K562 (cell line): ENCODE data around the gene ATF1. TPM values are rescaled to one million over a fixed set of nuclear protein-coding genes. Genes with fewer than 3 reads are reported as not detected.

Experiments used
- ATAC-seq: fragments of 200-7000 bp; cut with Tn5 transposase; 3 replicates; pipeline ENCODE4 v1.9.1; 2020; ENCODE audit warnings: moderate library complexity
- Bru-seq: library from RNA; stranded (reverse); fragments of 400-500 nt; gene quantifications from one replicate; lab custom pipeline; 2021; lab: Mats Ljungman, UMichigan
- BruChase-seq, 2 experiments: library from RNA; stranded (reverse); fragments of 400-500 nt; gene quantifications; one replicate each; lab custom pipeline; 2021; lab: Mats Ljungman, UMichigan
- BruUV-seq: library from RNA; stranded (reverse); fragments of 400-500 nt; replicated peaks from 2 replicates; lab custom pipeline; 2021; lab: Mats Ljungman, UMichigan
- CTCF ChIA-PET: fragments of 300-600 bp; formaldehyde crosslinking; extraction: SDS; loops from one replicate; lab custom pipeline; 2021; ENCODE audit warnings: low intra/inter-chr PET ratio; lab: Yijun Ruan, JAX
- POLR2A ChIA-PET: fragments of 300-600, 350-650 bp; sonication (Branson Sonifier 250); formaldehyde crosslinking; extraction: SDS; loops from one replicate; lab custom pipeline; 2021; ENCODE audit warnings: antibody characterized with exemption, inconsistent platforms; lab: Yijun Ruan, JAX
- DNase-seq, 4 experiments: peaks; one replicate each; pipeline versions ENCODE4 v3.0.0 to v3.0.0-alpha.2; 2011 to 2018; ENCODE audit warnings: low spot score in 3 of 4, mixed read lengths in 3 of 4; ENCODE audit errors: extremely low read depth in 1 of 4
- FAIRE-seq: peaks from 2 replicates; lab custom pipeline; 2011; peaks lifted over from hg19 to GRCh38; lab: Jason Lieb, UNC
- H2AFZ ChIP-seq: 2 replicates; pipeline ENCODE4 v1.6.0; 2011; ENCODE audit warnings: low read depth, low read length, control low read depth, inconsistent platforms
- H3K27ac ChIP-seq: fragments of 200-600 bp; 3 replicates; pipeline ENCODE4 v1.8.0; 2011; ENCODE audit warnings: low read depth, mild to moderate bottlenecking, control low read depth, inconsistent platforms, low read length, moderate library complexity, mixed read lengths; ENCODE audit errors: extremely low read depth
- H3K27me3 ChIP-seq, 2 experiments: fragments of 300-600 bp in 1 of 2; 2 replicates in 1 of 2; 3 replicates in 1 of 2; pipeline versions ENCODE4 v1.6.0 to v1.8.0; 2011; ENCODE audit warnings: inconsistent platforms in 2 of 2, low read length in 2 of 2, mild to moderate bottlenecking in 1 of 2, mixed read lengths in 1 of 2, moderate library complexity in 1 of 2; ENCODE audit not compliant: control insufficient read depth in 2 of 2, insufficient read depth in 2 of 2
- H3K36me3 ChIP-seq: fragments of 300-600 bp; 3 replicates; pipeline ENCODE4 v1.8.0; 2011; ENCODE audit warnings: mild to moderate bottlenecking, low read length, inconsistent platforms; ENCODE audit not compliant: control insufficient read depth, insufficient read depth
- H3K4me1 ChIP-seq, 2 experiments: fragments of 200-600 bp in 1 of 2; replicated peaks in 1 of 2; 2 replicates in 1 of 2; 3 replicates in 1 of 2; pipeline versions ENCODE4 v1.5.1 to v1.8.0; 2011; ENCODE audit warnings: inconsistent platforms in 2 of 2, low read length in 2 of 2, mild to moderate bottlenecking in 1 of 2, mixed read lengths in 1 of 2, moderate library complexity in 1 of 2; ENCODE audit not compliant: control insufficient read depth in 2 of 2, insufficient read depth in 2 of 2
- H3K4me2 ChIP-seq: 2 replicates; pipeline ENCODE4 v1.6.1; 2011; ENCODE audit warnings: low read length, control low read depth, inconsistent platforms, mixed read lengths; ENCODE audit not compliant: insufficient read depth
- H3K4me3 ChIP-seq: fragments of 200-600 bp; sonication (generic), shearing (Covaris generic); 2 replicates; pipeline ENCODE4 v1.5.1; 2016; ENCODE audit warnings: control low read depth, inconsistent platforms
- H3K79me2 ChIP-seq: fragments of 200-600 bp; 3 replicates; pipeline ENCODE4 v1.8.0; 2011; ENCODE audit warnings: low read length, inconsistent platforms; ENCODE audit not compliant: control insufficient read depth, insufficient read depth
- H3K9ac ChIP-seq, 2 experiments: 2 replicates each; pipeline versions ENCODE4 v1.6.0 to v1.6.1; 2011; ENCODE audit warnings: low read depth in 2 of 2, low read length in 2 of 2, control low read depth in 1 of 2, inconsistent platforms in 1 of 2, mild to moderate bottlenecking in 1 of 2, mixed read lengths in 1 of 2; ENCODE audit not compliant: insufficient read depth in 1 of 2
- H3K9me1 ChIP-seq: one replicate; pipeline ENCODE4 v1.6.0; 2011; ENCODE audit warnings: inconsistent platforms, mild to moderate bottlenecking, low read length, moderate library complexity; ENCODE audit not compliant: control insufficient read depth, insufficient read depth
- H3K9me3 ChIP-seq: replicated peaks from 2 replicates; pipeline ENCODE4 v1.5.1; 2011; ENCODE audit warnings: low read depth, low read length, inconsistent platforms; ENCODE audit not compliant: control insufficient read depth, insufficient read depth
- H4K20me1 ChIP-seq: replicated peaks from 2 replicates; pipeline ENCODE4 v1.6.1; 2011; ENCODE audit warnings: low read length, inconsistent platforms, mixed read lengths; ENCODE audit not compliant: control insufficient read depth, insufficient read depth
- ATF7 ChIP-seq: fragments of 450-650 bp; IDR thresholded peaks from 2 replicates; pipeline ENCODE4 v1.7.1; 2014; ENCODE audit warnings: mild to moderate bottlenecking, moderate library complexity
- HDAC1 ChIP-seq, 2 experiments: fragments of 450-650 bp; IDR thresholded peaks; 2 replicates each; pipeline ENCODE4 v1.6.1; 2016 to 2017; ENCODE audit warnings: inconsistent platforms in 1 of 2, mild to moderate bottlenecking in 1 of 2, moderate library complexity in 1 of 2
- MEIS2 ChIP-seq: fragments of 450-650 bp; IDR thresholded peaks from 2 replicates; pipeline ENCODE4 v1.6.1; 2014; ENCODE audit warnings: mild to moderate bottlenecking; ENCODE audit not compliant: partially characterized antibody
- NR2C1 ChIP-seq, 2 experiments: fragments of 450-650 bp; IDR thresholded peaks; 2 replicates each; pipeline ENCODE4 v1.6.1; 2017; ENCODE audit warnings: mild to moderate bottlenecking in 2 of 2, antibody characterized with exemption in 1 of 2, inconsistent platforms in 1 of 2, missing compliant biosample characterization in 1 of 2, missing genetic modification characterization in 1 of 2
- PTBP1 ChIP-seq: fragments of 200-400 bp; formaldehyde crosslinking; IDR thresholded peaks from 2 replicates; pipeline ENCODE4 v1.6.1; 2017; ENCODE audit warnings: low read depth, low read length
- ZKSCAN3 ChIP-seq: fragments of 250-450 bp; sonication (Bioruptor Pico); IDR thresholded peaks from 2 replicates; pipeline ENCODE4 v1.4.0; 2020
- WGBS: fragments of 100-300 bp; shearing (Covaris generic); methylation state at CpG from one replicate; pipeline ENCODE4 v1.1.6; 2016; ENCODE audit warnings: low coverage, mixed read lengths; ENCODE audit not compliant: insufficient coverage; ENCODE audit errors: missing lambda C conversion rate; 5-methylcytosine and 5-hydroxymethylcytosine counted together
- in situ Hi-C: fragments of 300-500 bp; cut with MboI; formaldehyde crosslinking; loops from 4 replicates; pipeline ENCODE4 v1.15.0; 2018; ENCODE audit warnings: inconsistent platforms, mixed read lengths
- intact Hi-C: fragments of 100-400 bp; cut with micrococcal nuclease; formaldehyde crosslinking; loops from 2 replicates; pipeline ENCODE4 v1.14.2; 2022
- long read RNA-seq, 3 experiments: library from polyadenylated mRNA in 2 of 3; library from RNA in 1 of 3; unstranded in 2 of 3; stranded (forward) in 1 of 3; transcript quantifications; one replicate each; pipeline ENCODE4 v2.0.0, GENCODE V29; 2019 to 2022
- polyA minus RNA-seq, 3 experiments: library from RNA; depleted of rRNA, polyadenylated mRNA; stranded (reverse); fragments of >200 nt; gene quantifications; 2 replicates each; pipeline ENCODE4 v1.2.3, GENCODE V29; 2011
- polyA plus RNA-seq, 8 experiments: library from polyadenylated mRNA; depleted of rRNA in 4 of 8; stranded (reverse) in 5 of 8; unstranded in 3 of 8; fragments of >200 nt; fragmentation: Nextera tagmentation in 2 of 8; fragmentation: Illumina TruSeq in 1 of 8; extraction: Ambion mirVana in 2 of 8; extraction: Trizol in 1 of 8; gene quantifications; 2 replicates each; pipeline versions ENCODE4 v1.2.1 to v1.2.3, GENCODE V29; 2011 to 2014; ENCODE audit warnings: inconsistent platforms in 1 of 8, missing spikeins in 1 of 8
- total RNA-seq, 7 experiments: library from RNA; depleted of rRNA in 6 of 7; stranded (reverse); fragments of >200 nt in 6 of 7; fragmentation: Illumina TruSeq in 2 of 7; extraction: Trizol in 2 of 7; gene quantifications; 2 replicates each; pipeline versions ENCODE4 v1.2.1 to v1.2.3, GENCODE V29; 2011 to 2021; ENCODE audit warnings: low replicate concordance in 1 of 7
- TF ChIP-seq, protein P1 (sequence below): fragments of 250-450 bp; sonication (Bioruptor Pico); IDR thresholded peaks from 2 replicates; pipeline ENCODE4 v1.4.0; 2020
- TF ChIP-seq, protein P2 (sequence below): fragments of 450-650 bp; formaldehyde crosslinking; IDR thresholded peaks from 2 replicates; pipeline ENCODE4 v1.4.0; 2020; ENCODE audit warnings: mild to moderate bottlenecking, moderate library complexity

ATF1 gene
- total RNA-seq (2011; cell fraction: chromatin; rRNA removed; ENCODE audit: low replicate concordance), result 26.6 and 28.7 TPM in 2 replicates
- 23.5 and 27.1 TPM in 2 replicates for total RNA-seq (2011; cell fraction: nucleolus; rRNA removed)
- 20.5 and 21.0 TPM in 2 replicates for total RNA-seq (2011; cell fraction: nucleoplasm; rRNA removed)
- total RNA-seq (2014; rRNA removed), result 74.8 and 75.1 TPM in 2 replicates
- total RNA-seq (2014; rRNA removed; fragmentation: Illumina TruSeq; extraction: Trizol), result 43.3 and 56.1 TPM in 2 replicates
- 46.6 and 48.9 TPM in 2 replicates for total RNA-seq (2015; rRNA removed; fragmentation: Illumina TruSeq; extraction: Trizol)
- 51.1 and 51.4 TPM in 2 replicates for total RNA-seq (2021)
- polyA plus RNA-seq (2011; rRNA removed), result 83.5 and 87.8 TPM in 2 replicates
- polyA plus RNA-seq (2011; cell fraction: cytosol; rRNA removed), result 39.7 and 78.8 TPM in 2 replicates
- polyA plus RNA-seq (2011; cell fraction: nucleus; rRNA removed), result 36.0 and 39.0 TPM in 2 replicates
- polyA plus RNA-seq (2012), result 33.6 and 43.3 TPM in 2 replicates
- polyA plus RNA-seq (2014; fragmentation: Illumina TruSeq; extraction: Trizol), result 61.5 and 62.2 TPM in 2 replicates
- polyA plus RNA-seq (2014; fragmentation: Nextera tagmentation; extraction: Ambion mirVana), result 10 to 100 TPM; 19.8 to 24.5 TPM
- 60.1 and 78.3 TPM in 2 replicates for polyA plus RNA-seq (2014; rRNA removed)
- polyA minus RNA-seq (2011; rRNA and poly(A)+ RNA removed), result 68.4 and 70.8 TPM in 2 replicates
- 30.5 and 35.6 TPM in 2 replicates for polyA minus RNA-seq (2011; cell fraction: cytosol; rRNA and poly(A)+ RNA removed)
- polyA minus RNA-seq (2011; cell fraction: nucleus; rRNA and poly(A)+ RNA removed), result 14.3 and 31.5 TPM in 2 replicates
- Bru-seq, nascent RNA, result percentile 71 among the genes with signal in this experiment
- BruChase-seq, experiment 1, labeled RNA remaining after a 2-hour chase, result percentile 79 among the genes with signal in this experiment
- percentile 80 among the genes with signal in this experiment for BruChase-seq, experiment 2, labeled RNA remaining after a 6-hour chase
- long read RNA-seq, experiment 1, transcript ATF1-201 (7 exons, 2,181 nt), result major isoform, 89 of 142 reads
- long read RNA-seq, experiment 1, partial matches to known transcripts, result 39 of 142 reads
- long read RNA-seq, experiment 1, other reads (novel, unspliced or antisense), result 14 of 142 reads
- long read RNA-seq, experiment 2, transcript ATF1-201 (7 exons, 2,181 nt), result major isoform, 7 of 19 reads
- long read RNA-seq, experiment 2, partial matches to known transcripts, result 1 of 19 reads
- long read RNA-seq, experiment 2, other reads (novel, unspliced or antisense), result 11 of 19 reads
- long read RNA-seq, experiment 3, transcript ATF1-201 (7 exons, 2,181 nt), result major isoform, 22 of 33 reads
- long read RNA-seq, experiment 3, partial matches to known transcripts, result 4 of 33 reads
- long read RNA-seq, experiment 3, other reads (novel, unspliced or antisense), result 7 of 33 reads

DNA sequence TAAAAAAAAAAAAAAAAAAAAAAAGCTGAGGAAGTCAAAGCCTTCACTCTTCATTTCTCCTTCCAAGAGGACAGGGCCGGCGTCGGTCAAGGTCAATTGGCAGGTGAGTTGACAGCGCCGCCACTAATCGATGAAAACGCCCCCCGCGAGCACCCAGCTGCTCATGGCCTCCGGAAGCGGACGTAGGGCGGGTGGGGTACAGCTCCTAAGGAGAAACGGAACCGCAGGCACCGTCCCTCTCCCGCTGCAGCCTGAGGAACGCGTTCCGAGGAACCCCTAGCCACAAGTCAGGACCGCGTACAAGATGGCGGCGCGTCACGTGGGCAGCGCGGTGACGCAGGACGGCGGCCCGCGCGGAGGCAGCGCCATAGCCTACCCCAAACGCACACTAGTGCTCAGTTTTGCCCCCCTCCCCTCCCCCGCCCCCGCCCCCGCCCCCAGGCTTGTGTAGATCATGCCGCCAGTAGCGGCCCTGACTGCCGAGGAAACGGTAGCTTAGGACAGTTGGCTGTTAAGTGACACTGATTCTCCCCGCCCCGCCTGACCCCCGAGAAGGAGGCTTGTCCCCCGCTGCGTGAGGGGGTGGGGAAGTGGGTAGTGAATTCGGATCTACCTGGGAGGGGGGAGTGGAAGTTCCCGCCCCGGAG, at the start of gene ATF1:
Gene ATF1 (plus strand): TSS at position 463 of the 647 bp plus-strand sequence. CDS start 16,045 bp downstream, outside the sequence.
- intact Hi-C loops, result loop anchor here (2.0 to 10.0 kb wide), 3 partner anchors 161 to 676 kb away; partner anchors contain the start of gene SMARCD1
- POLR2A ChIA-PET, result interaction anchor here (0.6 to 2.8 kb wide), 15 partner anchors 9 to 329 kb away, joined by 3 to 15 read pairs (median 4); partner anchors contain the start of gene SLC11A2
- TF ChIP-seq PTBP1 (0 out of 2 replicates have a peak, but pooled peaks have one; percentile 24), ATF7 (peak; percentile 72; the same call in 1 of the 2 replicates), MEIS2 (peak; percentile 8), NR2C1 (IDR thresholded peaks at IDR 0.05) (no peak), NR2C1 (tag; IDR thresholded peaks at IDR 0.05) (0 out of 2 replicates have a peak, but pooled peaks have one; percentile 40), ZKSCAN3 (CRISPR knock-in tag) (no peak), HDAC1 (IDR thresholded peaks at IDR 0.05) (peak; percentile 10 to 59; a peak in 1 of 4 replicates)
- TF ChIP-seq, protein P1, sequence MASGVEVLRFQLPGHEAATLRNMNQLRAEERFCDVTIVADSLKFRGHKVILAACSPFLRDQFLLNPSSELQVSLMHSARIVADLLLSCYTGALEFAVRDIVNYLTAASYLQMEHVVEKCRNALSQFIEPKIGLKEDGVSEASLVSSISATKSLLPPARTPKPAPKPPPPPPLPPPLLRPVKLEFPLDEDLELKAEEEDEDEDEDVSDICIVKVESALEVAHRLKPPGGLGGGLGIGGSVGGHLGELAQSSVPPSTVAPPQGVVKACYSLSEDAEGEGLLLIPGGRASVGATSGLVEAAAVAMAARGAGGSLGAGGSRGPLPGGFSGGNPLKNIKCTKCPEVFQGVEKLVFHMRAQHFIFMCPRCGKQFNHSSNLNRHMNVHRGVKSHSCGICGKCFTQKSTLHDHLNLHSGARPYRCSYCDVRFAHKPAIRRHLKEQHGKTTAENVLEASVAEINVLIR (CRISPR knock-in tag), result peak; percentile 68; the same call in 1 of the 2 replicates
- TF ChIP-seq, protein P2, sequence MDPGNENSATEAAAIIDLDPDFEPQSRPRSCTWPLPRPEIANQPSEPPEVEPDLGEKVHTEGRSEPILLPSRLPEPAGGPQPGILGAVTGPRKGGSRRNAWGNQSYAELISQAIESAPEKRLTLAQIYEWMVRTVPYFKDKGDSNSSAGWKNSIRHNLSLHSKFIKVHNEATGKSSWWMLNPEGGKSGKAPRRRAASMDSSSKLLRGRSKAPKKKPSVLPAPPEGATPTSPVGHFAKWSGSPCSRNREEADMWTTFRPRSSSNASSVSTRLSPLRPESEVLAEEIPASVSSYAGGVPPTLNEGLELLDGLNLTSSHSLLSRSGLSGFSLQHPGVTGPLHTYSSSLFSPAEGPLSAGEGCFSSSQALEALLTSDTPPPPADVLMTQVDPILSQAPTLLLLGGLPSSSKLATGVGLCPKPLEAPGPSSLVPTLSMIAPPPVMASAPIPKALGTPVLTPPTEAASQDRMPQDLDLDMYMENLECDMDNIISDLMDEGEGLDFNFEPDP (CRISPR knock-in tag), result no peak

More for the DNA sequence above, at the start of gene ATF1:
- Histone ChIP-seq H3K79me2 (peaks cover 72% of the 10 kb centered on the region), H3K4me1 (peaks cover 17 to 18% of the 10 kb centered on the region in 2 experiments), H3K4me3 (peak within 1 kb of the TSS; percentile 84), H4K20me1 (no peaks in the 10 kb centered on the region), H3K36me3 (peaks cover 3% of the 10 kb centered on the region; the same call in 1 of the 3 replicates), H3K4me2 (peak within 1 kb of the TSS; percentile 95), H3K27ac (peak within 1 kb of the TSS; percentile 99), H3K9me1 (no peaks in the 10 kb centered on the region), H3K9ac (peak within 1 kb of the TSS; percentile 96 to 97), H3K27me3 (no peaks in the 10 kb centered on the region), H3K9me3 (no peaks in the 10 kb centered on the region), H2AFZ (peak within 1 kb of the TSS; percentile 92)
- FAIRE-seq, result peak; percentile 65
- 1% methylated on average over 22 of the region's 51 CpGs for WGBS
- CTCF ChIA-PET, result no interaction called here
- DNase-seq, result peak; percentile 88 to 97 (median 91)
- in situ Hi-C loops, result no loop called here
- ATAC-seq, result peak; percentile 87
- no TSS peak for BruUV-seq
